Activated CD4-positive, alpha-beta T cell treated with anti-CD3 and anti-CD28 coated beads for 4 hours (primary cell): ENCODE results near the gene TOMM40L.
"Not testable (repeated sequence)": the region's sequence is repeated elsewhere in the genome, so short reads cannot be mapped to it uniquely, and the experiment has no call there.

Experiments
- DNase-seq, 2 donors: peaks; one replicate each; pipeline ENCODE4 v3.0.0-alpha.2; 2020

Gene TOMM40L

DNA sequence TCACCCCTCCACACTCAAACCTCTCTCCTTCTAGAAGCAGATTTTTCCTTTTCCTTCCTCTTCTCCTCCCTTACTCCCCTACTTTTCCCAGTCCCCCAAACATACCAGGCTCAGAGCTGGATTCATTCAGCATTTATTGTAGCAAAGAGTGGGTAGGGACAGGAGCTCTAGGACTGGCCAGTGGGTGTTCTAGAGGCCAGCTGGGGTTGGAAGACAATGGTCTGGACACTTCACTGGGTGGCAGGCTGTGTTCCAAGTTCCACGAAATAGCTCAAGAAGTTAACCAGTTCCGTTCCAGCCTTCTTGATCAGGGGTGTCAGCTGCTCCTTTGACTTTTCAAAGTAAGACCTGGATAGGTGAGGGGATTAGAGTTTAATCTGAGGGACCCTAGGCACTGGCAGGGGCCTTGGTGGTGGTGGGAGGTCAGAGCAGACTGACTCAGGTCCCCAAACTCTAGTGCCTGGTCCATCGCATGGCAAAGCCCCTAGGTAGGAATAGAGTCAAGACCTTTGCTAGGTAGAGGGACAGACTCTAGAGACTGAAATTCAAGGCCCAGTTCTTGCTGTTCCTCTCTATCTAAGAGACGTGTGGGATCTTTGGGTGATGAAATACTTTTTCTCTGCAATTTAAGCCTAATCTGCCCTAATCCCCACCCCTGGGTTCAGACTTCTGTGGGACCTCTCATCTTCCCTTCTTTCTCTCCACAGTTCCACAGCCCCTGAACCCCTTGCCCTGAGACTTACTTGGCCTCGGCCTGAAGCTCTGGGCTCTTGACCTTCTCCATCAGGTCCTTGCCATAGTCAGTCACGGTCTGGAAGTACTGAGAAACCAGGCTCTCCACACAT lies 3.5 kb upstream of the TOMM40L start:
- DNase-seq: no peak

DNA sequence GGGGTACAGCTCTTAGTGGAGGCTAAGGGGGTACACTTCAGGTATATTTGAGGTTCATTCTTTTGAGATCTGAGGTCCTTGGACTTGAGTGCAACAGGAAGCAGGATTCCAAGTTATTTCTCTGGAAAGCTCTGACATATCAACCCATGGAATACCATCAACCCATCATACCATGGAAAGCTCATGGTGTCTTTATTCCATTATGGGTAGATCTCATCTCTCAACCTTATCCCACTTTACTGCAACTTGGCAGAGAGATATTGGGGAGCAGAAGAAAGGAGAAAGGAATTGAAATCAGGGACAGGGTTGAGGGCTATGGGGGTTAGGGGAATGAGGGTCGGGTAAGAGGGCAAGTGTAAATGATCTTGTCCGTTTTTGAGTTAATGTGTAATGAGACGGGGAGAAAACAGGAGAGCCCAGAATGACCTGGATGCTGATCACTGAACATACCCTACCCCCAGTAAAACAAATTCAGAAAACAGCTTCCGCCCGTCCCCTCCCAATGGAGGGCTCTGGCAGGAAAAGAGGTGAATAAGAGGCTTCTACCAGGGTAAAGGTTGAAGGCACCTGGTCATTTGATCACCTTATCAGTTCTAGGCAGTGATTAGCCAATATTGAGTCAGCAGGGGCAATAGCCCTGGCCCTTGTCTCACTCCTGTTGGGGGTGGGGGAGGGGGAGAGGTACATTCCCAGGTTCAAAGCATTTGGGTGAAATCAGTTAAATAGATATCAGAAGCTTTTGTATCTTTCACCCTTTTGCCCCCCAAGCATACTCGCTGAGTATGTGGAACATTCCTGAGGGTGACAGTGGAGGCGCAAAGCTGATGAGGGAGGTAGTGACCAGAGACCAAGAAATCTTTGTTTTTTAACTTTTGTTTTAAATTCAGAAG lies 1.8 kb upstream of the TOMM40L start:
- DNase-seq: no peak

DNA sequence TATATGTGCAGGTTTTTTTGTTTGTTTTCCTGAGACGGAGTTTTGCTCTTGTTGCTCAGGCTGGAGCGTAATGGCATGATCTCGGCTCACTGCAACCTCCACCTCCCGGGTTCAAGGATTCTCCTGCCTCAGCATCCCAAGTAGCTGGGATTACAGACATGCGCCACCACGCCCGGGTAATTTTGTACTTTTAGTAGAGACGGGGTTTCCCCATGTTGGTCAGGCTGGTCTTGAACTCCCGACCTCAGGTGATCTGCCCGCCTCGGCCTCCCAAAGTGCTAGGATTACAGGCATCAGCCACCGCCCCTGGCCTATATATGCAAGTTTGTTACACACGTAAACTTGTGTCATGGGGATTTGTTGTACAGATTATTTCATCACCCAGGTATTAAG lies 1.2 kb upstream of the TOMM40L start:
- DNase-seq: not testable (repeated sequence)

DNA sequence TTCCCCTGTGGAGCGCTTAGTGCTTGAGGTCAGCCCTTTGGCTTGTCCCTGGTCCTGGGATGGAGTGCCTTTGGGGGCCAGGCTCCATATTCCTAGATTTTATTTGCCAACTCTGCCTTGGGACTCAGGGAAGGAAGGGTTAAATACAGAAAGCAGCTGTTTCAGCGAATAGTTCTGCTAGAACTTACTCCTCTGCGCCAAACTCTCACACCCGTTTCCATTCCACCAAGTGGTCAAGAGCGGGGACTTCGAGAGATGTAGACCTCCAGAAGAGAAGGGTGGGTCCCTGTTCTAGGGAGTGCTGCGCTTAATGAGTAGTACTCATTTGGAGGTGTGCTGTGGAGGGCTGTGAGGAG lies 704 bp upstream of the TOMM40L start:
- DNase-seq: no peak

DNA sequence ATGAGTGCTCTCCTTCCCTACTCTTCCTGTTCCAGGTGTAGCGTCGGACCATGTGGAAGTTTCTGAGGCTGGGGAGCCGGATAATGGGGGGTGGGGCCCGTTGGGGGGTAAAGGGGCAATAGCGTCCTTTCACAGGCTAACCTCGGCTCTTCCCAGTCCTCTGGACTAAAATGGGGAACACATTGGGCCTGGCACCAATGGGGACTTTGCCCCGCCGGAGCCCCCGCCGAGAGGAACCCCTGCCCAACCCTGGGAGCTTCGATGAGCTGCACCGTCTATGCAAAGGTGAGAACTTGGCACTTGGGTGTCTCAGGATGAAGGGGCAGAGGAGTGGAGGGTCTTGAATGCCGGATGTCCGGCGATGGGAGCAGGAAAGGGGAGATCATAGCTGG lies 456 bp downstream of the TOMM40L start:
- DNase-seq: no peak

- no peak for DNase-seq
These were observed 899 bp downstream of the TOMM40L start for GRCh38 chr1:161226759-161227158.

GRCh38 chr1:161227196-161227871 lies 1.5 kb downstream of the TOMM40L start:
- DNase-seq: peak; percentile 91 to 92

- no peak for DNase-seq
These were observed 2.2 kb downstream of the TOMM40L start for GRCh38 chr1:161228032-161228431.

- DNase-seq: no peak
These were observed 4.0 kb downstream of the TOMM40L start for GRCh38 chr1:161229896-161230295.

- no peak for DNase-seq
These were observed 4.9 kb downstream of the TOMM40L start for GRCh38 chr1:161230762-161231161.

- no peak for DNase-seq
These were observed 7.2 kb downstream of the TOMM40L start for GRCh38 chr1:161233102-161233501.

DNA sequence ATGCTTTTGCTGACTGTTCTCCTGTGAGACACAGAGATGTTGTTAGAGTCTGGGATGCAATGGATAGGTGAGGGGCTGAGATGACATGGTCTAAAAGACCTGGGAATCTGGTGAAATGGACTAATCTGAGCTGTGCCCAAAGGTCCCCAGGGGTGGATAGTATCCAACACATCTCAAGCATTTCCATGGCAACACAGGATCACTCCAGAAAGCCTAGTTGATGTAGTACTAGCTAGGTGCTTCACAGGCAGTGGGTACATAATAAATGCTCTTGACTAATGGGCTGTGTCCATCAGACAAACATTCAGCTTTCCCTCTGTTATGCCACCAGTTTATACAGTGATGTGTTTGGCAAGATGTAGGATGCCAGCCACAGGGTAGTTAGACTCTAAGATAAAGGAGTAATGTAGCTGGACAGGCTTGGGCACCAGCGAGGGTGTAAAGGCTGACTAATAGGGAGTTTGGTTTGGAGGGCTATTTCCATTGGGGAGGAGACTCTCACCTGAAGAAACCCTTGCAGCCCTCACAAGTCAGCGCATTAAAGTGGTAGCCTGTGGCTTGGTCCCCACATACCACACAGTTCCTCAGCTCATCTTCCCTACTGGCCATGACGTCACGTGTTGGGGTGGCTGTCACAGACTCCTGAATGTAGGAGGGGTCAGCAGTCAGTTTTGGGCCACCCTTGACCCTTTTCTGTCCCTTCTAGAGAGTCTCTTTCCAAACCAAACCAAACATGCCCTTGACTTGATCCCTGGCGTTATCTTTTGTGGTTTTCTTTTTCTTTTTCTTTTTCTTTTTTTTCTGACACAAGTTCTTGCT lies 10.3 kb downstream of the TOMM40L start:
- no peak for DNase-seq

DNA sequence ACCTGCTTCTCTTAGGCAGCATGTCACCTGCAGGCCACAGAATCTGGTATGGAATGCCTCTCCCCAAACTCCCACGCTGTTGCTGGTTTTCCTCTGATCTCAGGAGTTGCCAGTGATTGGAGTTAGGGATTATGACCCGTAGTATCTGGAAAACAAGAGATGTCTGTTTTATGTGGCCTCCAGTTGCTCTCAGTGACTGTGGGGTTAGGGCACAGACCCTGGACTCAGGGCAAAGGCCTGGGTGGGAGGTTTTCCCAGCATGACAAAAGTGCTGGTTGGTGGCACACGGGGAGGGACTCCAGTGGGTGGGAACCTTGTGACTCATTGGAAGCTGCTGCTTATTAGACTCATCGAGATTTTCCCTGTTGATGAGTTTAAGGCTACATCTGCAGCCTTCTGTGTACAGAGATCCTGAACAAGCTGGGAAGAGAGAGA lies 12.2 kb downstream of the TOMM40L start, which contains the start of gene NR1I3:
Gene NR1I3, minus strand, starts transcription at position 165 of the 435 bp plus-strand sequence. CDS start 1,638 bp downstream, outside the sequence.
- DNase-seq: no peak

DNA sequence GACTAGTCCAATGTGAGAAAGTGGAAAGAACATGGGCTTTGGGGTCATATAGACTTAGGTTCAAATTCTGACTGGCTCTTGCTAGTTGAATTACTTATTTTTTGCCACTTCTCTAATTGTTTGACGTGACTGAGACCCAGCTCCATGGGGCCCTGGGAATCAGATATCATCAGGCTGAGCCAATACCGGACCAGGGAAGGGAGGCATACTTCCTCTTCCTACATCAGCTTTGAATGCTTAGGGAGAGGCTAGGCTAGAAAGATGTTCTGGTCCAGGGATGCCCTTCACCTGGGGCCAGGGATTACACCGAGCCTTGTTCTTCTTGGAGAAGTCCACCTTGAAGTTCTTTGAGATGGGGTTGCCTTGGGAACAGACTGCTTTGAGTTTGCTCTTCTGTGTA lies 15.8 kb downstream of the TOMM40L start:
- no peak for DNase-seq

DNA sequence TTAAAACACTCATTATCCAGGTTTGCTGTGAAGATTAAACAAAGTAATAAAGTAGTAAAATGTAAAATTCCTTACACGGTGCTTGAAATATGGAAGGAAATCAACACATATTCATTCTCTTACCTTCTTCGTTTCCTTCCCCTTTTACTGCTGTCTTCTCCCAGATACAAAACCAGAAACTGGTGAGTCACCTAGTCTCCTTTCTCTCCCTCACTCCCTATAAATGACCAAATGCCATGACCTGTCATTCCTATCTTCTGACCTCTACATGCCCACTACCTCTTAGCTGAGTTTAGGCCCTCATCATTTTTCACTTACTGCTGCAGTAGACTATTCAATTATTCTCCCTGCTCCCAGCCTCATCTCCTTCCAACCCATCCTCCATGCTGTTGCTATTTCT lies 16.5 kb downstream of the TOMM40L start:
- no peak for DNase-seq

GRCh38 chr1:161244888-161245287 lies 19.0 kb downstream of the TOMM40L start:
- no peak for DNase-seq

- DNase-seq: not testable (repeated sequence)
These were observed 24.2 kb downstream of the TOMM40L start for GRCh38 chr1:161250100-161250499.

DNA sequence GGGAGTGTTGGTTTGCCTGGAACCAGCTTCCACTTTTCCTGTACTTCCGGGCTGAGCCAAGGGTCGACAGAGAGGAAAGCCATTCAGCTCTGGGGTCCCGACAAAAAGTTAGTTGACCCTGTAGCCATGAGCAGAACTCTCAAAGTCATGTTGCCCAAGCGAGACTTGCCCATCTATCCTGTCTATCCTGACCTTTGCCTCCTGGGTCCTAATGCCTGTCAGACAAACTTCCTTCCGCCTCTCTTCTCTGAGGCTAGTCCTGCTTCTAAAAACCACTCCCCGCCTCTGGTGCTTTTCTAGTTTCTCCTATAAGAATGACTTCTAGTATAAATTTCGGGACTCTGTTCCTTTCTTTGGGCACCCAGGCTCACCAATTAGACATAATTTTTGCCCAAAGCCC lies 25.0 kb downstream of the TOMM40L start:
- DNase-seq: no peak

GRCh38 chr1:161251579-161251978 lies 25.7 kb downstream of the TOMM40L start:
- DNase-seq: no peak

DNA sequence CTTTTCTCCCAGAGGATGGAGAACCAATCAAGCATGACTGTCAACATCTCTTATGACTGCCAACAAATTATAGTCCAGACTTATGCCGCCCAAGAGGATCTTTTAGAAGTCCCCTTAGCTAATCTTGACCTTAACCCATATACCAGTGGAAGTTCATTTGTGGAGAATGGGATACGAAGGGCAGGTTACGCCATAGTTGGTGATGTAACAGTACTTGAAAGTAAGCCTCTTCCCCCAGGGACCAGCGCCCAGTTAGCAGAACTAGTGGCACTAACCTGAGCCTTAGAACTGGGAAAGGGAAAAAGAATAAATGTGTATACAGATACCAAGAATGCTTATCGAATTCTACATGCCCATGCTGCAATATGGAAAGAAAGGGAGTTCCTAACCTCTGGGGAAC lies 29.4 kb downstream of the TOMM40L start:
- DNase-seq: not testable (repeated sequence)

DNA sequence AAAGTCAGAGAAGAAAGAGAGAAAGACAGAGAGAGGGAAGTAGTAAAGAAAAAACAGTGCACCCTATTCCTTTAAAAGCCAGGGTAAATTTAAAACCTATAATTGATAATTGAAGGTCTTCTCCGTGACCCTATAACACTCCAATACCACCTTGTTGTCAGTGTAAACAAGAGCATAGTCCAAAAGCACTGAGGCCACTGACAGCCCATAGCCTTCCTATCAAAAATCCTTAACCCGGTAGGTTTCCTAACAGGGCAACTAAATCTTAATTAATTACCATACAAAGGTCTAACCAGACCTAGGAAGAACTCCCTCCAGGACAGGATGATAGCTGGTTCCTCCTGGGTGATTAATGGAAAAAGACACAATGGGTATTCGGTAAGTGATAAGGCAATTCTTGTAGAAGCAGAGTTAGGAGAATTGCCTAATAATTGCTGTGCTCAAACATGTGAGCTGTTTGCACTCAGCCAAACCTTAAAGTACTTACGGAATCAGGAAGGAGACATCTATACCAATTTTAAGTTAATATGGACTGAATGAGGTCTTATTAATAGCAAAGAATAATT lies 30.2 kb downstream of the TOMM40L start:
- not testable (repeated sequence) for DNase-seq

DNA sequence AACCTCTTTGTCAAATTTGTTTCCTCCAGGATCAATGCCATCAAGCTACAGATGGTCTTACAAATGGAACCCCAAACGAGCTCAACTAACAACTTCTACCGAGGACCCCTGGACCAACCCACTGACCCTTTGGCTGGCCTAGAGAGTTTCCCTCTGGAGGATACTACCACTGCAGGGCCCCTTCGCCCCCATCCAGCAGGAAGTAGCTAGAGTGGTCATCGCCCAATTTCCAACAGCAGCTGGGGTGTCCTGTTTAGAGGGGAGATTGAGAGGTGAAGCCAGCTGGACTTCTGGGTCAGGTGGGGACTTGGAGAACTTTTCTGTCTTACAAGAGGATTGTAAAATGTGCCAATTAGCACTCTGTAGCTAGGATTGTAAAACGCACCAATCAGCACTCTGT lies 31.2 kb downstream of the TOMM40L start:
- DNase-seq: not testable (repeated sequence)
